Neural cell (in vitro differentiated cells): ENCODE measurements around the gene ZDHHC4. TPM values are rescaled to one million over a fixed set of nuclear protein-coding genes. Genes with fewer than 3 reads are reported as not detected.

Source experiments
- H2AFZ ChIP-seq: fragments of 200-600, 300-800 bp; sonication (generic), shearing (Covaris generic); 2 replicates; pipeline ENCODE4 v1.6.0; 2014; ENCODE audit warnings: low read depth, mild to moderate bottlenecking, antibody characterized with exemption, low read length, moderate library complexity
- H3F3A ChIP-seq: fragments of 200-600 bp; shearing (Covaris generic); 2 replicates; pipeline ENCODE4 v1.6.1; 2016; ENCODE audit warnings: mild to moderate bottlenecking, moderate library complexity, mixed read lengths, antibody characterized with exemption, low read length; ENCODE audit not compliant: insufficient read depth, poor library complexity, severe bottlenecking
- H3K27ac ChIP-seq: fragments of 200-600, 300-800 bp; sonication (generic), shearing (Covaris generic); 2 replicates; pipeline ENCODE4 v1.5.1; 2014; ENCODE audit warnings: mild to moderate bottlenecking, low read length, moderate library complexity
- H3K27me3 ChIP-seq: fragments of 300-800, 200-600 bp; sonication (generic), shearing (Covaris generic); 2 replicates; pipeline ENCODE4 v1.6.0; 2014; ENCODE audit warnings: mild to moderate bottlenecking, low read depth, low read length, moderate library complexity; ENCODE audit not compliant: insufficient read depth
- H3K36me3 ChIP-seq: fragments of 300-800, 200-600 bp; sonication (generic), shearing (Covaris generic); 2 replicates; pipeline ENCODE4 v1.5.1; 2014; ENCODE audit warnings: mild to moderate bottlenecking, antibody characterized with exemption, low read length, moderate library complexity; ENCODE audit not compliant: insufficient read depth
- H3K4me2 ChIP-seq: fragments of 300-800, 200-600 bp; sonication (generic), shearing (Covaris generic); 2 replicates; pipeline ENCODE4 v1.6.0; 2014; ENCODE audit warnings: mild to moderate bottlenecking, low read length
- H3K4me3 ChIP-seq: fragments of 300-800, 200-600 bp; sonication (generic), shearing (Covaris generic); 2 replicates; pipeline ENCODE4 v1.5.1; 2014; ENCODE audit warnings: mild to moderate bottlenecking, low read length, moderate library complexity
- H3K79me2 ChIP-seq: fragments of 200-600 bp; shearing (Covaris generic); replicated peaks from 2 replicates; pipeline ENCODE4 v1.6.0; 2014; ENCODE audit warnings: mild to moderate bottlenecking, low read length, moderate library complexity; ENCODE audit not compliant: insufficient read depth
- H3K9ac ChIP-seq: fragments of 300-800, 200-600 bp; sonication (generic), shearing (Covaris generic); 2 replicates; pipeline ENCODE4 v1.6.1; 2016; ENCODE audit warnings: mild to moderate bottlenecking, low read length, mixed read lengths
- H3K9me2 ChIP-seq: fragments of 200-600 bp; shearing (Covaris generic); 2 replicates; pipeline ENCODE4 v1.6.1; 2016; ENCODE audit warnings: mild to moderate bottlenecking, low read length, mixed read lengths; ENCODE audit not compliant: insufficient read depth
- H3K9me3 ChIP-seq: fragments of 200-600, 300-800 bp; sonication (generic), shearing (Covaris generic); 2 replicates; pipeline ENCODE4 v1.6.1; 2016; ENCODE audit warnings: mild to moderate bottlenecking, mixed run types, low read length, moderate library complexity, mixed read lengths
- H4K20me1 ChIP-seq: fragments of 200-600 bp; shearing (Covaris generic); 2 replicates; pipeline ENCODE4 v1.6.1; 2016; ENCODE audit warnings: mild to moderate bottlenecking, mixed run types; ENCODE audit not compliant: insufficient read depth
- CTCF ChIP-seq: fragments of 450-650 bp; IDR thresholded peaks from 2 replicates; pipeline ENCODE4 v1.5.1; 2014; ENCODE audit warnings: antibody characterized with exemption, mild to moderate bottlenecking, moderate library complexity; ENCODE audit not compliant: poor library complexity, severe bottlenecking
- EP300 ChIP-seq: fragments of 450-650 bp; conservative IDR thresholded peaks from 2 replicates; pipeline ENCODE4 v1.6.1; 2014; ENCODE audit warnings: antibody characterized with exemption, mild to moderate bottlenecking, moderate library complexity; ENCODE audit not compliant: poor library complexity, severe bottlenecking
- EZH2 ChIP-seq: fragments of 200-600, 300-800 bp; shearing (Covaris generic), sonication (generic); IDR thresholded peaks from 2 replicates; pipeline ENCODE4 v1.6.1; 2014; ENCODE audit warnings: antibody characterized with exemption, low read length, borderline replicate concordance, mild to moderate bottlenecking; ENCODE audit not compliant: insufficient read depth, poor library complexity, severe bottlenecking
- MXI1 ChIP-seq: fragments of 450-650 bp; conservative IDR thresholded peaks from 2 replicates; pipeline ENCODE4 v1.6.1; 2014; ENCODE audit warnings: antibody characterized with exemption, mild to moderate bottlenecking; ENCODE audit not compliant: poor library complexity, severe bottlenecking
- POLR2AphosphoS5 ChIP-seq: IDR thresholded peaks from 2 replicates; pipeline ENCODE4 v1.6.1; 2012
- RAD21 ChIP-seq: fragments of 450-650 bp; conservative IDR thresholded peaks from 2 replicates; pipeline ENCODE4 v1.6.1; 2014; ENCODE audit warnings: antibody characterized with exemption, mild to moderate bottlenecking, moderate library complexity
- REST ChIP-seq: IDR thresholded peaks from 2 replicates; pipeline ENCODE4 v1.6.1; 2012; ENCODE audit warnings: borderline replicate concordance
- SMC3 ChIP-seq: fragments of 450-650 bp; conservative IDR thresholded peaks from 2 replicates; pipeline ENCODE4 v1.6.1; 2014; ENCODE audit warnings: antibody characterized with exemption, mild to moderate bottlenecking, moderate library complexity; ENCODE audit not compliant: poor library complexity
- TAF1 ChIP-seq: IDR thresholded peaks from 2 replicates; pipeline ENCODE4 v1.6.1; 2012; ENCODE audit warnings: low read depth
- polyA plus RNA-seq: library from polyadenylated mRNA; depleted of rRNA; stranded (reverse); fragments of >200 nt; gene quantifications from 2 replicates; pipeline ENCODE4 v1.2.3, GENCODE V29; 2014

Gene ZDHHC4
- polyA plus RNA-seq, 1 donor from 2014 or later, result 52.2 TPM

GRCh38 chr7:6551016-6551511 lies 26.2 kb upstream of the ZDHHC4 start, which contains the start of gene GRID2IP:
Gene GRID2IP (minus strand): TSS chr7:6551461. CDS start chr7:6551436, 25 bp downstream.
- Histone ChIP-seq H3K9me3 (no peaks in the 10 kb centered on the region), H3K27me3 (no peaks in the 10 kb centered on the region), H3K79me2 (no peaks in the 10 kb centered on the region), H3K9ac (no peak within 1 kb of the TSS), H3K9me2 (no peaks in the 10 kb centered on the region), H3K27ac (no peak within 1 kb of the TSS), H3K4me2 (no peak within 1 kb of the TSS), H2AFZ (no peak within 1 kb of the TSS), H4K20me1 (no peaks in the 10 kb centered on the region), H3K36me3 (no peaks in the 10 kb centered on the region), H3F3A (no peaks in the 10 kb centered on the region), H3K4me3 (no peak within 1 kb of the TSS)
- TF ChIP-seq POLR2AphosphoS5 (no peak), TAF1 (no peak), EZH2 (no peak), EP300 (no peak), CTCF (no peak), SMC3 (no peak), REST (no peak), MXI1 (no peak), RAD21 (no peak)

GRCh38 chr7:6553448-6554044 lies 23.7 kb upstream of the ZDHHC4 start:
- no peaks in the 10 kb centered on the region for H4K20me1 ChIP-seq
- no peaks in the 10 kb centered on the region for H3K27me3 ChIP-seq
- H3K27ac ChIP-seq, result no peak overlapping the region
- H3K9me2 ChIP-seq, result no peaks in the 10 kb centered on the region
- no peak overlapping the region for H2AFZ ChIP-seq
- H3K79me2 ChIP-seq, result no peaks in the 10 kb centered on the region
- H3K36me3 ChIP-seq, result no peaks in the 10 kb centered on the region
- no peak overlapping the region for H3K4me3 ChIP-seq
- TF ChIP-seq EZH2 (no peak), CTCF (no peak), MXI1 (no peak), RAD21 (no peak), SMC3 (no peak), TAF1 (no peak), EP300 (no peak), POLR2AphosphoS5 (no peak), REST (no peak)
- H3K4me2 ChIP-seq, result no peak overlapping the region
- no peak overlapping the region for H3K9ac ChIP-seq
- H3K9me3 ChIP-seq, result no peaks in the 10 kb centered on the region
- H3F3A ChIP-seq, result no peaks in the 10 kb centered on the region
